CD14-positive monocyte (primary cell): ENCODE data around the gene CSTF1. TPM values are rescaled to one million over a fixed set of nuclear protein-coding genes. Genes with fewer than 3 reads are reported as not detected.

Experiments used
- DNase-seq, 3 donors: peaks; one replicate each; pipeline ENCODE4 v3.0.0-alpha.2; 2011 to 2022
- H2AFZ ChIP-seq: 2 replicates; pipeline ENCODE4 v1.6.0; 2012; ENCODE audit warnings: mild to moderate bottlenecking, low read depth, low read length, inconsistent platforms; ENCODE audit not compliant: insufficient read depth, poor library complexity, severe bottlenecking
- H3K27ac ChIP-seq, 2 donors: 1 replicate in 1 of 2; 2 replicates in 1 of 2; pipeline ENCODE4 v1.5.1; 2012 to 2013; ENCODE audit warnings: low read length in 2 of 2, control low read depth in 1 of 2, inconsistent platforms in 1 of 2, low read depth in 1 of 2, mild to moderate bottlenecking in 1 of 2
- H3K27me3 ChIP-seq, 2 donors: one replicate each; pipeline versions ENCODE4 v1.6.0 to v1.6.1; 2011 to 2013; ENCODE audit warnings: low read length in 2 of 2; ENCODE audit not compliant: control insufficient read depth in 2 of 2, insufficient read depth in 2 of 2
- H3K36me3 ChIP-seq, 2 donors: replicated peaks in 1 of 2; 1 replicate in 1 of 2; 2 replicates in 1 of 2; pipeline versions ENCODE4 v1.5.1 to v1.6.1; 2012 to 2013; ENCODE audit warnings: low read length in 2 of 2, control low read depth in 1 of 2, inconsistent platforms in 1 of 2, mild to moderate bottlenecking in 1 of 2; ENCODE audit not compliant: insufficient read depth in 2 of 2, control insufficient read depth in 1 of 2
- H3K4me1 ChIP-seq, 2 donors: 1 replicate in 1 of 2; 2 replicates in 1 of 2; pipeline versions ENCODE4 v1.5.1 to v1.6.1; 2012 to 2013; ENCODE audit warnings: low read length in 2 of 2, control low read depth in 1 of 2, inconsistent platforms in 1 of 2, mild to moderate bottlenecking in 1 of 2, moderate library complexity in 1 of 2; ENCODE audit not compliant: insufficient read depth in 2 of 2, control insufficient read depth in 1 of 2
- H3K4me2 ChIP-seq: replicated peaks from 2 replicates; pipeline ENCODE3; 2012; ENCODE audit warnings: low read length, moderate library complexity, mild to moderate bottlenecking; ENCODE audit not compliant: poor library complexity, severe bottlenecking; ENCODE audit errors: extremely low read depth
- H3K4me3 ChIP-seq, 3 experiments: fragments of 200-600 bp in 1 of 3; sonication (generic) in 1 of 3; replicated peaks in 1 of 3; 1 replicate in 2 of 3; 2 replicates in 1 of 3; pipeline ENCODE4 v1.5.1; 2011 to 2013; ENCODE audit warnings: low read length in 3 of 3, mild to moderate bottlenecking in 3 of 3, control low read depth in 2 of 3, low read depth in 2 of 3, inconsistent platforms in 1 of 3, moderate library complexity in 1 of 3
- H3K79me2 ChIP-seq: 2 replicates; pipeline ENCODE4 v1.6.0; 2012; ENCODE audit warnings: mild to moderate bottlenecking, control low read depth, inconsistent platforms, low read length, moderate library complexity; ENCODE audit not compliant: insufficient read depth
- H3K9ac ChIP-seq: 2 replicates; pipeline ENCODE4 v1.6.0; 2017; ENCODE audit warnings: low read length, mild to moderate bottlenecking; ENCODE audit not compliant: insufficient read depth, poor library complexity, severe bottlenecking
- H3K9me3 ChIP-seq, 2 donors: replicated peaks in 1 of 2; 1 replicate in 1 of 2; 2 replicates in 1 of 2; pipeline versions ENCODE4 v1.5.1 to v1.6.1; 2012 to 2013; ENCODE audit warnings: low read length in 2 of 2, control low read depth in 1 of 2; ENCODE audit not compliant: control insufficient read depth in 1 of 2, insufficient read depth in 1 of 2
- H4K20me1 ChIP-seq: 2 replicates; pipeline ENCODE4 v1.6.0; 2012; ENCODE audit warnings: mild to moderate bottlenecking, low read length, control low read depth, moderate library complexity; ENCODE audit not compliant: insufficient read depth
- H3K27ac Mint-ChIP-seq, 7 donors: one replicate each; pipeline ENCODE4 v1.8.0; 2020; ENCODE audit warnings: mild to moderate bottlenecking in 7 of 7, mixed read lengths in 7 of 7, moderate library complexity in 6 of 7, inconsistent platforms in 2 of 7
- H3K27me3 Mint-ChIP-seq, 3 donors: one replicate each; pipeline ENCODE4 v1.8.0; 2021 to 2022; ENCODE audit warnings: low read depth in 3 of 3, mild to moderate bottlenecking in 3 of 3, mixed read lengths in 3 of 3, moderate library complexity in 3 of 3, inconsistent platforms in 1 of 3
- H3K36me3 Mint-ChIP-seq, 2 donors: one replicate each; pipeline ENCODE4 v1.8.0; 2020; ENCODE audit warnings: mixed read lengths in 2 of 2, inconsistent platforms in 1 of 2, mild to moderate bottlenecking in 1 of 2
- H3K4me1 Mint-ChIP-seq: one replicate; pipeline ENCODE4 v1.8.0; 2020; ENCODE audit warnings: mild to moderate bottlenecking, mixed read lengths
- H3K4me3 Mint-ChIP-seq, 2 donors: one replicate each; pipeline ENCODE4 v1.8.0; 2020; ENCODE audit warnings: mild to moderate bottlenecking in 2 of 2, mixed read lengths in 2 of 2, moderate library complexity in 1 of 2
- H3K9me3 Mint-ChIP-seq, 7 donors: one replicate each; pipeline ENCODE4 v1.8.0; 2020 to 2022; ENCODE audit warnings: mixed read lengths in 7 of 7, mild to moderate bottlenecking in 6 of 7, moderate library complexity in 6 of 7, inconsistent platforms in 2 of 7
- CTCF ChIP-seq: fragments of 200-600 bp; IDR thresholded peaks from one replicate; pipeline ENCODE4 v1.8.0; 2022; ENCODE audit warnings: antibody characterized with exemption, mild to moderate bottlenecking
- WGBS: methylation state at CpG from one replicate; pipeline ENCODE4 v1.1.5; 2013; ENCODE audit warnings: missing lambda C conversion rate; ENCODE audit not compliant: insufficient coverage; 5-methylcytosine and 5-hydroxymethylcytosine counted together
- intact Hi-C, 2 donors: fragments of 100-400 bp; cut with micrococcal nuclease; formaldehyde crosslinking; loops; one replicate each; pipeline versions ENCODE4 v1.15.0 to v1.15.1; 2023
- polyA plus RNA-seq, 3 donors: library from polyadenylated mRNA; depleted of rRNA in 1 of 3; unstranded in 2 of 3; stranded (reverse) in 1 of 3; fragments of 300-500 nt in 2 of 3; fragments of >200 nt in 1 of 3; fragmentation: Illumina TruSeq in 2 of 3; gene quantifications; 1 replicate in 2 of 3; 2 replicates in 1 of 3; pipeline ENCODE4 v1.2.3, GENCODE V29; 2012 to 2021

CSTF1 gene
- polyA plus RNA-seq, 3 donors, result 7.7 to 15.7 (median 10.7) TPM

DNA sequence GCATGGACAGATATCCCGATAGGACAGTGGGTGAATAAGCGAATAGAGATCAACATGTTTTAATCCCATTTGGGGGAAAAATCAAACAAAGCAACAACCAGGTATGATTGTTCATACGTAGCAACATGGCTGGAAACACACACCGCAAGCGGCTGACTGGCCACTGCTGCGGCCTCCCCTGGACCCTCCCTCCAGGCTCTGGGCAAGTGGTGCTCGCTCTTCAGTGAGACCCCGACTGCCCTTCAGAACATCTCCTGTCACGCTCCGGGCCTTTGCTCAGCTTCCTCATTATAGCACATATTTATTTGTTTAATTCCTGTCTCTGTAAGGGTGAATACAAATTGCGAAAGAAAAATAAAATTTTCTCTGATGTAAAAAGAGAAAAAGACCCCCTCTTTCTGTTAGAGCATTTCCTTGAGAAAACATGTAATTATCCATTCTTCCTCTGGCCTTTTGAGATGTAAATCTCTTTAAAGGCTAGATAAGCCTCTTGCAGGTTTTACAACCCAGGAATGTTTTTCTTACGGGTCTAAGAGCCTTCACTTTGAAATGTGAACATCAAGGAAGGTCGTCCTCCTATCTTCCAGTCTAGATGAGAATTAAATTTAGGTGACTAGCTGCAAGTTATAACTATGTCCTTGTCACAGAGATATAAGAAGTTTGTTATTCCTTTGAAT, 44.7 kb upstream of the CSTF1 start:
- Histone ChIP-seq H4K20me1 (no peaks in the 10 kb centered on the region), H3K36me3 (no peaks in the 10 kb centered on the region), H2AFZ (no peak overlapping the region), H3K27me3 (peaks cover 17 to 39% of the 10 kb centered on the region in 2 donors), H3K9ac (no peak overlapping the region), H3K4me1 (no peaks in the 10 kb centered on the region), H3K4me2 (no peak overlapping the region), H3K4me3 (no peak overlapping the region), H3K9me3 (no peaks in the 10 kb centered on the region), H3K27ac (no peak overlapping the region), H3K79me2 (no peaks in the 10 kb centered on the region)
- Mint-ChIP-seq H3K4me3 (no peak overlapping the region), H3K9me3 (peaks cover 0 to 10% (median 0%) of the 10 kb centered on the region in 7 donors), H3K4me1 (peaks cover 9% of the 10 kb centered on the region), H3K27me3 (peaks cover 35 to 50% (median 49%) of the 10 kb centered on the region in 3 donors), H3K36me3 (peaks cover 0 to 2% of the 10 kb centered on the region in 2 donors), H3K27ac (no peak overlapping the region)
- intact Hi-C loops, result loop anchor here in 1 of 2 donors (10.0 kb wide), 1 partner anchor 1673 kb away; no protein-coding TSS in a partner anchor
- 80% methylated on average over 1 of the region's 13 CpGs for WGBS
- no peak for DNase-seq
- no peak for TF ChIP-seq CTCF

GRCh38 chr20:56348305-56348693, 44.1 kb upstream of the CSTF1 start:
- Histone ChIP-seq H4K20me1 (no peaks in the 10 kb centered on the region), H3K27me3 (peaks cover 14 to 34% of the 10 kb centered on the region in 2 donors), H3K4me1 (no peaks in the 10 kb centered on the region), H3K27ac (no peak overlapping the region), H3K79me2 (no peaks in the 10 kb centered on the region), H2AFZ (no peak overlapping the region), H3K4me2 (no peak overlapping the region), H3K36me3 (no peaks in the 10 kb centered on the region), H3K9me3 (no peaks in the 10 kb centered on the region), H3K9ac (no peak overlapping the region), H3K4me3 (no peak overlapping the region)
- no peak overlapping the region for H3K27ac Mint-ChIP-seq
- H3K9me3 Mint-ChIP-seq, result peaks cover 0 to 10% (median 0%) of the 10 kb centered on the region in 7 donors
- TF ChIP-seq CTCF, result no peak
- peaks cover 8% of the 10 kb centered on the region for H3K4me1 Mint-ChIP-seq
- H3K36me3 Mint-ChIP-seq, result peaks cover 0 to 2% of the 10 kb centered on the region in 2 donors
- peaks cover 30 to 45% (median 45%) of the 10 kb centered on the region in 3 donors for H3K27me3 Mint-ChIP-seq
- no peak for DNase-seq
- intact Hi-C loops, result loop anchor here in 1 of 2 donors (10.0 kb wide), 1 partner anchor 1673 kb away; no protein-coding TSS in a partner anchor
- 8% methylated on average over 2 of the region's 5 CpGs for WGBS
- no peak overlapping the region for H3K4me3 Mint-ChIP-seq
